Activated CD4-positive, alpha-beta T cell treated with anti-CD3 and anti-CD28 coated beads for 36 hours (primary cell): ENCODE data around the gene LARGE1. TPM values are rescaled to one million over a fixed set of nuclear protein-coding genes. Genes with fewer than 3 reads are reported as not detected.
A peak's percentile ranks its signal among the peaks of the same experiment; 100 is the strongest.

Experiments
- ATAC-seq: fragments of 200-7000 bp; cut with Tn5 transposase; one replicate; pipeline ENCODE4 v1.10.0; 2021; ENCODE audit warnings: mild to moderate bottlenecking, moderate library complexity
- CTCF ChIA-PET: fragments of 350-600 bp; sonication (Branson Sonifier 250); formaldehyde crosslinking; loops from one replicate; lab custom pipeline; 2021; ENCODE audit warnings: antibody characterized with exemption; lab: Charles Lee
- POLR2A ChIA-PET: fragments of 350-600 bp; sonication (Branson Sonifier 250); formaldehyde crosslinking; loops from one replicate; lab custom pipeline; 2021; ENCODE audit warnings: antibody characterized with exemption, inconsistent platforms; lab: Charles Lee
- DNase-seq: peaks from one replicate; pipeline ENCODE4 v3.0.0-alpha.2; 2020
- H3K27ac Mint-ChIP-seq: one replicate; pipeline ENCODE4 v1.8.0; 2021; ENCODE audit warnings: mixed read lengths
- H3K27me3 Mint-ChIP-seq: one replicate; pipeline ENCODE4 v1.8.0; 2021; ENCODE audit warnings: mixed read lengths
- H3K36me3 Mint-ChIP-seq: one replicate; pipeline ENCODE4 v1.8.0; 2021; ENCODE audit warnings: low read depth, mixed read lengths
- H3K4me1 Mint-ChIP-seq: one replicate; pipeline ENCODE4 v1.8.0; 2021; ENCODE audit warnings: mixed read lengths
- H3K4me3 Mint-ChIP-seq: one replicate; pipeline ENCODE4 v1.8.0; 2021; ENCODE audit warnings: mild to moderate bottlenecking, moderate library complexity, mixed read lengths
- H3K9me3 Mint-ChIP-seq: one replicate; pipeline ENCODE4 v1.8.0; 2021; ENCODE audit warnings: low read depth, mixed read lengths
- intact Hi-C, 2 experiments: fragments of 100-400 bp; cut with DNase I in 1 of 2; cut with micrococcal nuclease in 1 of 2; formaldehyde crosslinking; loops; one replicate each; pipeline versions ENCODE4 v1.14.2 to v1.15.1; 2022 to 2024; cut with DNase I, micrococcal nuclease
- total RNA-seq, 2 experiments: library from RNA; stranded (reverse); gene quantifications; one replicate each; pipeline ENCODE4 v1.2.3, GENCODE V29; 2021

The LARGE1 gene
- total RNA-seq, 2 experiments from 2014 or later = 0.39 to 0.57 TPM

DNA sequence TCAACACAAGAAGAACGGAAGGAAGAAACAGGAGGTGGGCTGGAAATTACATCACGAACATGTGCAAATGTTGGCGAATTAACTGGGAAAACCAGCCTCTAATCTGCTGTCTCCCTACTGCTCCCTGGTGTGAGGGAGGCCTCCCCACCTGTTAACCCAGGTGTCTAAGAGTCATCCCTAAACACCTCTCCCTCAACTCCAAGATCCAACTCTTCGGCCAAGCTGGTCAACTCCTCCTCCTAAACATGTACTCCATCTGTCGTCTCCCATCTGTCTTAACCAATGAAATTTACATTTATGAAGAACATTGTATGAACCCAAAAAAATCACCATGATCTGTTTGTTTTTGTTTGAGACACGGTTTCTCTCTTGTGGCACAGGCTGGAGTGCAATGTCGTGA lies 154.2 kb downstream of the LARGE1 start:
- H3K4me1 Mint-ChIP-seq = no peaks in the 10 kb centered on the region
- POLR2A ChIA-PET = no interaction called here
- no peak overlapping the region for H3K27ac Mint-ChIP-seq
- no peak overlapping the region for H3K4me3 Mint-ChIP-seq
- ATAC-seq (no peak), DNase-seq (no peak)
- CTCF ChIA-PET = no interaction called here
- H3K27me3 Mint-ChIP-seq = no peaks in the 10 kb centered on the region
- intact Hi-C loops = no loop called here
- H3K36me3 Mint-ChIP-seq = no peaks in the 10 kb centered on the region
- peaks cover 4% of the 10 kb centered on the region for H3K9me3 Mint-ChIP-seq

DNA sequence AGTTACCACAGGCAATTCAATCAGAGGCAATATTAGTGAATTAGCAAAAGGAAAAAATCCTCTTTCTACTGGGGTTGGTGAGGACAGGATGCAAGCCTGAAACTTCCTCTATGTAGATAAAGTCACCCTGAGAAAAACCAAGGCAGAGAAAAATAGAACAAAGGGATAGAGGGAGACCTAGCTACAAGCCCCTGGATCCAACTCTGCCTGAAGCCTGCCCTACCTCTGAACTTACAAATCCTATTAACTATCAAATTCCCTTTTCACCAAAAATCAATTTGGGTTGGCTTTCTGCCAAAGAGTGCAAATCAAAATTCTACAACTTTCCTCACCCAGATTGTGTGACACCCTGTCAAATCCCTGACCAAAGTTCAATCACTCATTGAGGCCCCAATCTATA lies 161.3 kb downstream of the LARGE1 start:
- intact Hi-C loops = no loop called here
- no peaks in the 10 kb centered on the region for H3K27me3 Mint-ChIP-seq
- no peaks in the 10 kb centered on the region for H3K4me1 Mint-ChIP-seq
- no peaks in the 10 kb centered on the region for H3K36me3 Mint-ChIP-seq
- H3K9me3 Mint-ChIP-seq = peaks cover 17% of the 10 kb centered on the region
- DNase-seq = no peak
- H3K4me3 Mint-ChIP-seq = no peak overlapping the region
- H3K27ac Mint-ChIP-seq = no peak overlapping the region
- CTCF ChIA-PET = interaction anchor here (0.6 kb wide), 1 partner anchor 1458 kb away, joined by 3 read pairs; no protein-coding TSS in a partner anchor
- ATAC-seq = no peak
- POLR2A ChIA-PET = no interaction called here

DNA sequence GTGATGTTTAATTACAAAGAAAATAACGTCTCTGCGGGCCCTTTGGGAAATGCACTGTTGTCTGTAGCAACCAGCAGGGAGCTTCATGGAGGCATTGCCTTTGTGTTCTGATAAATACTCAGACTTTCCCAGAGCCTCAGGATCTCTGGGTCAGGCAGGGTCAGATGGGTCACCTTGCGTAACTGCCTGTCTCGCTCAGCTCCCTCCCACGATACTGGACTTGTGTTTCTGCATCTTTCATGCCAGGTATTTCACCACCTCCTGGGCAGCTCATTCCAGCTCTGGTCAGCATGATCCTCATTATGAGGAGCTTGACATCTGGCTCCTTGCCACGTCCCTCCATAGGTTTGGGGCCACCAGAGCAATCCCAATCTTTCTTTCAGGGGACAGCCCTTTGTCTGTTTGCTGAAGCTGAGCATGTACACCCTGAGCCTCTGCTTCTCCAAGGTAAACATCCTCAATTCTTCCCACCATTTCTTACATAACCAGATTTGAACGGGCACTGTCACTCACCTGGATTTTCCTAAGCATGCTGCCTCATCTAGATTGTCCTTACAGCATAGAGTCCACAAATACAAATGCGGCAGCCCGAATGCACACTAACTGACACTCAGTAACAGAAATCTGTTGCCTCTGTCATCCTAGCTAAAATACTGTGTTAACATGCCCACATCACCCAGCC lies 162.3 kb downstream of the LARGE1 start:
- POLR2A ChIA-PET = no interaction called here
- H3K4me1 Mint-ChIP-seq = no peaks in the 10 kb centered on the region
- H3K9me3 Mint-ChIP-seq = peaks cover 19% of the 10 kb centered on the region
- intact Hi-C loops = no loop called here
- ATAC-seq (no peak), DNase-seq (no peak)
- H3K27me3 Mint-ChIP-seq = no peaks in the 10 kb centered on the region
- no peaks in the 10 kb centered on the region for H3K36me3 Mint-ChIP-seq
- CTCF ChIA-PET = no interaction called here
- no peak overlapping the region for H3K4me3 Mint-ChIP-seq
- no peak overlapping the region for H3K27ac Mint-ChIP-seq

DNA sequence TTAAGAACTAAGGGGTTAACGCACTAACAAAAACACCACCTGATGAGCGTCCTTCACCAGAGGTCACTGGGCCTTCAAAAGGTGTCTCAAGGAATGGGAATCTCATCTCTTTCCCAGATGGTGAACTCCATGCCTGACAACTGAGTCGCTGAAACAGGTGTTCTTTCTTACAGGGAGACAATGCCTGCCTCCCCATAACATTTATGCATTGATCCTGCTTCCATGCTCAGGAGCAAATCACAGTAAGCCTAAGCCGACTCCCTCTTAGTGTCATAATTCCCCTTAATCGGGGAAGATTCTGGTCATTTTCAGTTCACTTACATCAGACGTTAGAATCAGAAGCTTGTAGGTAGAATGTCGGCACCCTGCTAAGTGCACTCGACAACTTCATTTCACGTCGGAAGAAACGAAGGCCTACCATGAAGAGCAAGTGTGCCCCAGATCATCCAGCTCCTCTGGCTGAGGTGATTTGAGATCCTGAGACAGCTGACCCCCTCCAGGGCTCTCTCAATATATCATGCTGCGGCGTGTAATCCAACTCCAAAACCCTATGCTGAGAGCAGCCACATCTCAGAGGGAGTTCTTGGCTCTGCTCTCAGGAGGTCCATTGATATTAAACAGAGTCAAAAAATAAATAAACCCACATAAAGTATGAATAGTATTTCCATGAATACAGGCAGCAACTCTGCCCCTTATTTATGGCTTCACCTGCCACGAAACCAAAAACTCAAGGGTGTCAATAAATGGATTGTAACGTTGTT lies 163.1 kb downstream of the LARGE1 start:
- intact Hi-C loops = no loop called here
- Mint-ChIP-seq H3K4me1 (no peaks in the 10 kb centered on the region), H3K27me3 (no peaks in the 10 kb centered on the region), H3K27ac (no peak overlapping the region), H3K4me3 (no peak overlapping the region), H3K36me3 (no peaks in the 10 kb centered on the region), H3K9me3 (peaks cover 19% of the 10 kb centered on the region)
- ChIA-PET CTCF (no interaction called here), POLR2A (no interaction called here)
- ATAC-seq = no peak
- DNase-seq = no peak

DNA sequence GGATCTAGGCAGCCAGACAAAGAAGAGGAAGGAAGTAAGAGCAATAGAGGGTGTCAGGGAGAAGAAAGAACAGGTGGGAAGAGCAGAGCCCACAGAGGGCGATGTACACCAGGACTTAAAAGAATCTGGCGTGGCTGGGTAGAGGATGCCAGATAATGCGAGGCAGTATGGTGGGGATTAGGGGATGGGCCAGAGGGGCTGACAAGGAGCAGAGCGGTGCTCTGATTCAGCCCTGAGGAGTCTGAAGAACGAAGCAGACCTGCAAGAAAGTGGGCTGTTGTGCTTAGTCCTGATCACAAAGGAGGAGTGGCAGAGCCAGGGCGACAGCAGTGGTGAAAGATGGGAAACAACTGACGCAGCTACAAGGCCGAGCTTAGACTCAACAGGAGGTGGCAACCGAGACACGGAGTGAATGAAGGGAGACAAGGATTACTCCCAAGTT lies 163.7 kb downstream of the LARGE1 start:
- POLR2A ChIA-PET = no interaction called here
- H3K4me1 Mint-ChIP-seq = no peaks in the 10 kb centered on the region
- no peaks in the 10 kb centered on the region for H3K36me3 Mint-ChIP-seq
- peaks cover 19% of the 10 kb centered on the region for H3K9me3 Mint-ChIP-seq
- no peak overlapping the region for H3K27ac Mint-ChIP-seq
- DNase-seq (no peak), ATAC-seq (no peak)
- no peak overlapping the region for H3K4me3 Mint-ChIP-seq
- CTCF ChIA-PET = no interaction called here
- intact Hi-C loops = no loop called here
- no peaks in the 10 kb centered on the region for H3K27me3 Mint-ChIP-seq

DNA sequence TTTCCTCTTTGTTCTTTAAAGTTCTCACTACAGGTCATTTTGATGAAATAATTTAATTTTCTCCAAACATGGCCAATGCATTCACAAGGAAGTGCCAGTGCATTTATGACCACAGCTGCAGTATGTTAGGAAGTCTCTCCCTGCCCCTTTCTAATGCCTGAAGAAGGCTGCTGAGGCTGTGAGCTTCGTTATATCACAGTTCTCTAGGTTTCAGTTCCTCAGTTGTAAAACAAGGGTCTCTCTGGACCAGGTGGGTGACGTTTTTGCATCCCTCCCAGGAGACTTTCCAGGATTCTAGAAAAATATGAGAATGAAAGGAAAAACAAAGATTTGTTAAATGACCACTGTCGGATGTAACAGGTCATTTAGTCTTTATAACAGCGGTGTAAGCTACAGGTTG lies 171.6 kb downstream of the LARGE1 start:
- ATAC-seq (no peak), DNase-seq (no peak)
- Mint-ChIP-seq H3K9me3 (peaks cover 14% of the 10 kb centered on the region), H3K36me3 (no peaks in the 10 kb centered on the region), H3K27me3 (no peaks in the 10 kb centered on the region), H3K4me1 (no peaks in the 10 kb centered on the region), H3K27ac (no peak overlapping the region), H3K4me3 (no peak overlapping the region)
- ChIA-PET CTCF (no interaction called here), POLR2A (no interaction called here)
- intact Hi-C loops = no loop called here

DNA sequence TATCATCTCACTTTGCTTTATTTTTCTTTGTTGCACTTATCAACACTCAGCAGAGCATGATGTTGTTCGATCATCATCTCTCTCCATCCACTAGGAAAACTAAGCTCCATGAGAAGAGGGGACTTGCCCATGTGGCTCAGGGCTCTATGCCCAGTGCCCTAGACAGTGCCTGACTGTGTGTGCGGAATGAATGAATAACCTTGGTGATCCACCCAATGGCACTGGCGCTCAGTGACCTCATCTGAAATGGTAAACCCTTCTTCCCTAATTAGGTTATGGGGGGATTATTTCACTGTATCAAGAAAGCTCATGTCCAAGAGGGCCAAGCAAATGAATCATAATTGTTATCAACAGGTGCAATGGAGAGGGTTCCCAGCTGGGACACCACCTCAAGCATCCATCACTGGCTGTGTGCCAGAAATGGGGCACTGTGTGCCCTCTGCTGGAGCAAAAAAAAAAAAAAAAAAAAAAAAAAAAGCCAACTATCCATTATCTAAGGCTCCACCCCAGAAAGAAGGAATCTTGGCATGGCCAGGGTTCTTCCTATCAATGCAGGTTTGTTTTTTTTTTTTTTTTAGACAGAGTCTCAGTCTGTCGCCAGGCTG lies 172.6 kb downstream of the LARGE1 start:
- no peaks in the 10 kb centered on the region for H3K36me3 Mint-ChIP-seq
- intact Hi-C loops = loop anchor here in 1 of 2 experiments (2.0 kb wide), 1 partner anchor 65 kb away; no protein-coding TSS in a partner anchor
- ChIA-PET CTCF (no interaction called here), POLR2A (no interaction called here)
- peaks cover 15% of the 10 kb centered on the region for H3K9me3 Mint-ChIP-seq
- H3K27ac Mint-ChIP-seq = no peak overlapping the region
- no peaks in the 10 kb centered on the region for H3K4me1 Mint-ChIP-seq
- H3K4me3 Mint-ChIP-seq = no peak overlapping the region
- ATAC-seq (no peak), DNase-seq (peak; percentile 6)
- H3K27me3 Mint-ChIP-seq = no peaks in the 10 kb centered on the region

DNA sequence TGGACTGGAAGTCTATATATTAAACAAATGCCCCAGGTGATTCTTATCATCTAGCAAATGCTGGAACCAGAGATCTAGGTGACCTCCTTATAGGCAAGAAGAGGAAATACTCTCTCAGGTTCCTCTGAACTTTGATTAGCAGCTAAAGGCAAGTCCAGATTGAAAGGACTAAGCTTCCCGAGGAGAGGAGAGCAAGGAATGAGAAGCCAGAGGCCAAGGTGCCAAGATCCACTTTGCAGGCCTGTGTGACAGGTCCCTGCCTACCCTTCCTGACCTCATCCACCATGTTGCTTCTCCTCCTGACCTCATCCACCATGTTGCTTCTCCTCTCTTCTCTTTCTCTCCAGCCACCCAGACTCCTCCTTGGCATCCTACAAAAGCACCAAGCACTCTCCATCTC lies 173.2 kb downstream of the LARGE1 start:
- CTCF ChIA-PET = no interaction called here
- intact Hi-C loops = loop anchor here in 1 of 2 experiments (2.0 kb wide), 1 partner anchor 64 kb away; no protein-coding TSS in a partner anchor

DNA sequence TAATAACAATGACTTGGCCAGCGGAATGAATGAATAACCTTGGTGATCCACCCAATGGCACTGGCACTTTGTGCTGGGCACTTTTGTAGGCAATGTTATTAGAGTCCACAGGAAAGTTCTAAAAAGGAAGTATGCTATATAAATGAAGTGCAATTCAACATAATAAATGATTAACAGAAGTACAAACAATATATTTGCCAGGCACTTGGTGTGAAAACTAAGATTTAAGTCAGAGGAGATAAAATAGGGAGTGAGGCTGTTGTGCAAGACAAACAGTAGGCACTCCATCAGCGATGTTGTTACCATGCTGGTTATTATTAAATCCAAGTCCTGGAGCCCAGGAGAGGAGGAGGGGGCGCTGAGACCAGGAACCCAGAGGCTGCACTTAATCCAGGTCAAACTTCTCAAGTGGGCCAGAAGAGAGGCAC lies 173.8 kb downstream of the LARGE1 start:
- no peak for ATAC-seq
- intact Hi-C loops = loop anchor here in 1 of 2 experiments (2.0 kb wide), 1 partner anchor 64 kb away; no protein-coding TSS in a partner anchor
- Mint-ChIP-seq H3K4me1 (no peaks in the 10 kb centered on the region), H3K36me3 (no peaks in the 10 kb centered on the region), H3K27ac (no peak overlapping the region), H3K9me3 (peaks cover 13% of the 10 kb centered on the region), H3K4me3 (no peak overlapping the region), H3K27me3 (no peaks in the 10 kb centered on the region)
- CTCF ChIA-PET = no interaction called here
- POLR2A ChIA-PET = no interaction called here
- DNase-seq = no peak

More for the DNA sequence above, 173.2 kb downstream of the LARGE1 start:
- H3K4me3 Mint-ChIP-seq = no peak overlapping the region
- ATAC-seq (no peak), DNase-seq (no peak)
- H3K9me3 Mint-ChIP-seq = peaks cover 14% of the 10 kb centered on the region
- POLR2A ChIA-PET = no interaction called here
- no peak overlapping the region for H3K27ac Mint-ChIP-seq
- H3K4me1 Mint-ChIP-seq = no peaks in the 10 kb centered on the region
- H3K36me3 Mint-ChIP-seq = no peaks in the 10 kb centered on the region
- H3K27me3 Mint-ChIP-seq = no peaks in the 10 kb centered on the region

DNA sequence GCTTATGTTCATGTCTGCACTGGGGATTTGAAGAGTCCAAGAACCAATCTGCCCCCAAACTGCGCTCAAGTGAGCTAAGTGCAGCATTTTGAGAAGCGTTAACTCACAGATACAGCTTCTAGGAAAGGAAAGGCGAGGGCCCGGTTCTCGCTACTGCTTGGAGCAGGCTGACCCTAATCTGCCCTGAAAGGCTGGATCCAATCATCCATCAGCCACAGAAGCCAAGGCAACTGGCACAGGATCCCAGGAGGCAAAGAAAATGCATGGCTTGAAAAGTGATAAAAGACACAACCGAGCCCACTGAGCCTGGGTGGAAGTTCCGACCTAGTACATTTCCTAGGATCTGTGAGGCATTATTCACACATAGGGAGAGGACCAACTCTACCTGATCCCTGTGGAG lies 174.8 kb downstream of the LARGE1 start:
- no peaks in the 10 kb centered on the region for H3K36me3 Mint-ChIP-seq
- no peak overlapping the region for H3K27ac Mint-ChIP-seq
- ChIA-PET CTCF (no interaction called here), POLR2A (no interaction called here)
- no peaks in the 10 kb centered on the region for H3K27me3 Mint-ChIP-seq
- ATAC-seq = no peak
- H3K4me3 Mint-ChIP-seq = no peak overlapping the region
- peaks cover 13% of the 10 kb centered on the region for H3K9me3 Mint-ChIP-seq
- intact Hi-C loops = no loop called here
- H3K4me1 Mint-ChIP-seq = no peaks in the 10 kb centered on the region
- no peak for DNase-seq

DNA sequence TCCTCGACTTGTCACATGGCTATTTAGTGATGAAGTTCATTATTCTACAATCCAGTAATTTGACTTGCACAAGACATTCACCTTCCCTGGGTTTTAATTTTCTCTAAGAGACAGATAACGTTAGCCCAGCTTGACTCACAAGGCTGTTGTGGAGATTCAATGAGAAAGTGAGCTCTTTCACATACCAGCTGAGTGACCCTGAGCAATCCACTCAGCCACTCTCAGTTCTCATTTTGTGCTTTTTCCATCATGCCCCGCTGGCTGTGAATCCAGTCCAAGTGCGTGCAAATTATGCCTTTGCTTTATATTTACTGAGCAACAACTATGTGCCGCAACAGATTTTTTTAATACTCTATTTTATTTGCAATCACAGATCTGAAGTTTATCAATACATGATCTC lies 176.5 kb downstream of the LARGE1 start:
- H3K27me3 Mint-ChIP-seq = no peaks in the 10 kb centered on the region
- H3K4me3 Mint-ChIP-seq = no peak overlapping the region
- POLR2A ChIA-PET = no interaction called here
- H3K36me3 Mint-ChIP-seq = no peaks in the 10 kb centered on the region
- no peak overlapping the region for H3K27ac Mint-ChIP-seq
- intact Hi-C loops = no loop called here
- DNase-seq (no peak), ATAC-seq (no peak)
- H3K4me1 Mint-ChIP-seq = no peaks in the 10 kb centered on the region
- CTCF ChIA-PET = interaction anchor here (0.6 kb wide), 1 partner anchor 583 kb away, joined by 3 read pairs; no protein-coding TSS in a partner anchor
- H3K9me3 Mint-ChIP-seq = peaks cover 12% of the 10 kb centered on the region
